K562 (cell line): Measurements from ENCODE around the gene SLC6A7. TPM values are rescaled to one million over a fixed set of nuclear protein-coding genes. Genes with fewer than 3 reads are reported as not detected.

Experiments used
- ATAC-seq: fragments of 200-7000 bp; cut with Tn5 transposase; 3 replicates; pipeline ENCODE4 v1.9.1; 2020; ENCODE audit warnings: moderate library complexity
- BruUV-seq: library from RNA; stranded (reverse); fragments of 400-500 nt; replicated peaks from 2 replicates; lab custom pipeline; 2021; lab: Mats Ljungman, UMichigan
- CTCF ChIA-PET: fragments of 300-600 bp; formaldehyde crosslinking; extraction: SDS; loops from one replicate; lab custom pipeline; 2021; ENCODE audit warnings: low intra/inter-chr PET ratio; lab: Yijun Ruan, JAX
- POLR2A ChIA-PET: fragments of 300-600, 350-650 bp; sonication (Branson Sonifier 250); formaldehyde crosslinking; extraction: SDS; loops from one replicate; lab custom pipeline; 2021; ENCODE audit warnings: antibody characterized with exemption, inconsistent platforms; lab: Yijun Ruan, JAX
- DNase-seq, 4 experiments: peaks; one replicate each; pipeline versions ENCODE4 v3.0.0 to v3.0.0-alpha.2; 2011 to 2018; ENCODE audit warnings: low spot score in 3 of 4, mixed read lengths in 3 of 4; ENCODE audit errors: extremely low read depth in 1 of 4
- FAIRE-seq: peaks from 2 replicates; lab custom pipeline; 2011; peaks lifted over from hg19 to GRCh38; lab: Jason Lieb, UNC
- H2AFZ ChIP-seq: 2 replicates; pipeline ENCODE4 v1.6.0; 2011; ENCODE audit warnings: low read depth, low read length, control low read depth, inconsistent platforms
- H3K27ac ChIP-seq: fragments of 200-600 bp; 3 replicates; pipeline ENCODE4 v1.8.0; 2011; ENCODE audit warnings: low read depth, mild to moderate bottlenecking, control low read depth, inconsistent platforms, low read length, moderate library complexity, mixed read lengths; ENCODE audit errors: extremely low read depth
- H3K27me3 ChIP-seq, 2 experiments: fragments of 300-600 bp in 1 of 2; 2 replicates in 1 of 2; 3 replicates in 1 of 2; pipeline versions ENCODE4 v1.6.0 to v1.8.0; 2011; ENCODE audit warnings: inconsistent platforms in 2 of 2, low read length in 2 of 2, mild to moderate bottlenecking in 1 of 2, mixed read lengths in 1 of 2, moderate library complexity in 1 of 2; ENCODE audit not compliant: control insufficient read depth in 2 of 2, insufficient read depth in 2 of 2
- H3K36me3 ChIP-seq: fragments of 300-600 bp; 3 replicates; pipeline ENCODE4 v1.8.0; 2011; ENCODE audit warnings: mild to moderate bottlenecking, low read length, inconsistent platforms; ENCODE audit not compliant: control insufficient read depth, insufficient read depth
- H3K4me1 ChIP-seq, 2 experiments: fragments of 200-600 bp in 1 of 2; replicated peaks in 1 of 2; 2 replicates in 1 of 2; 3 replicates in 1 of 2; pipeline versions ENCODE4 v1.5.1 to v1.8.0; 2011; ENCODE audit warnings: inconsistent platforms in 2 of 2, low read length in 2 of 2, mild to moderate bottlenecking in 1 of 2, mixed read lengths in 1 of 2, moderate library complexity in 1 of 2; ENCODE audit not compliant: control insufficient read depth in 2 of 2, insufficient read depth in 2 of 2
- H3K4me2 ChIP-seq: 2 replicates; pipeline ENCODE4 v1.6.1; 2011; ENCODE audit warnings: low read length, control low read depth, inconsistent platforms, mixed read lengths; ENCODE audit not compliant: insufficient read depth
- H3K4me3 ChIP-seq: fragments of 200-600 bp; sonication (generic), shearing (Covaris generic); 2 replicates; pipeline ENCODE4 v1.5.1; 2016; ENCODE audit warnings: control low read depth, inconsistent platforms
- H3K79me2 ChIP-seq: fragments of 200-600 bp; 3 replicates; pipeline ENCODE4 v1.8.0; 2011; ENCODE audit warnings: low read length, inconsistent platforms; ENCODE audit not compliant: control insufficient read depth, insufficient read depth
- H3K9ac ChIP-seq, 2 experiments: 2 replicates each; pipeline versions ENCODE4 v1.6.0 to v1.6.1; 2011; ENCODE audit warnings: low read depth in 2 of 2, low read length in 2 of 2, control low read depth in 1 of 2, inconsistent platforms in 1 of 2, mild to moderate bottlenecking in 1 of 2, mixed read lengths in 1 of 2; ENCODE audit not compliant: insufficient read depth in 1 of 2
- H3K9me1 ChIP-seq: one replicate; pipeline ENCODE4 v1.6.0; 2011; ENCODE audit warnings: inconsistent platforms, mild to moderate bottlenecking, low read length, moderate library complexity; ENCODE audit not compliant: control insufficient read depth, insufficient read depth
- H3K9me3 ChIP-seq: replicated peaks from 2 replicates; pipeline ENCODE4 v1.5.1; 2011; ENCODE audit warnings: low read depth, low read length, inconsistent platforms; ENCODE audit not compliant: control insufficient read depth, insufficient read depth
- H4K20me1 ChIP-seq: replicated peaks from 2 replicates; pipeline ENCODE4 v1.6.1; 2011; ENCODE audit warnings: low read length, inconsistent platforms, mixed read lengths; ENCODE audit not compliant: control insufficient read depth, insufficient read depth
- E2F3 ChIP-seq: fragments of 250-450 bp; sonication (Bioruptor Pico); IDR thresholded peaks from 2 replicates; pipeline ENCODE4 v1.4.0; 2020; ENCODE audit warnings: mild to moderate bottlenecking
- NRF1 ChIP-seq, 2 experiments: fragments of 450-650 bp; IDR thresholded peaks in 1 of 2; conservative IDR thresholded peaks in 1 of 2; 2 replicates each; pipeline ENCODE4 v1.6.1; 2014; ENCODE audit warnings: mild to moderate bottlenecking in 2 of 2
- WGBS: fragments of 100-300 bp; shearing (Covaris generic); methylation state at CpG from one replicate; pipeline ENCODE4 v1.1.6; 2016; ENCODE audit warnings: low coverage, mixed read lengths; ENCODE audit not compliant: insufficient coverage; ENCODE audit errors: missing lambda C conversion rate; 5-methylcytosine and 5-hydroxymethylcytosine counted together
- in situ Hi-C: fragments of 300-500 bp; cut with MboI; formaldehyde crosslinking; loops from 4 replicates; pipeline ENCODE4 v1.15.0; 2018; ENCODE audit warnings: inconsistent platforms, mixed read lengths
- intact Hi-C: fragments of 100-400 bp; cut with micrococcal nuclease; formaldehyde crosslinking; loops from 2 replicates; pipeline ENCODE4 v1.14.2; 2022
- polyA plus RNA-seq, 8 experiments: library from polyadenylated mRNA; depleted of rRNA in 4 of 8; stranded (reverse) in 5 of 8; unstranded in 3 of 8; fragments of >200 nt; fragmentation: Nextera tagmentation in 2 of 8; fragmentation: Illumina TruSeq in 1 of 8; extraction: Ambion mirVana in 2 of 8; extraction: Trizol in 1 of 8; gene quantifications; 2 replicates each; pipeline versions ENCODE4 v1.2.1 to v1.2.3, GENCODE V29; 2011 to 2014; ENCODE audit warnings: inconsistent platforms in 1 of 8, missing spikeins in 1 of 8
- total RNA-seq, 7 experiments: library from RNA; depleted of rRNA in 6 of 7; stranded (reverse); fragments of >200 nt in 6 of 7; fragmentation: Illumina TruSeq in 2 of 7; extraction: Trizol in 2 of 7; gene quantifications; 2 replicates each; pipeline versions ENCODE4 v1.2.1 to v1.2.3, GENCODE V29; 2011 to 2021; ENCODE audit warnings: low replicate concordance in 1 of 7
- TF ChIP-seq, protein P1 (sequence below): IDR thresholded peaks from 2 replicates; pipeline ENCODE4 v1.6.1; 2011; ENCODE audit warnings: borderline replicate concordance, low read depth, mild to moderate bottlenecking, moderate library complexity, low read length; ENCODE audit not compliant: insufficient read depth, poor library complexity, severe bottlenecking

The SLC6A7 gene
- total and polyA plus RNA-seq, 9 of the 15 experiments (the other 6 are each of a cell fraction or from before 2014, with no cell fraction given), result not detected

DNA sequence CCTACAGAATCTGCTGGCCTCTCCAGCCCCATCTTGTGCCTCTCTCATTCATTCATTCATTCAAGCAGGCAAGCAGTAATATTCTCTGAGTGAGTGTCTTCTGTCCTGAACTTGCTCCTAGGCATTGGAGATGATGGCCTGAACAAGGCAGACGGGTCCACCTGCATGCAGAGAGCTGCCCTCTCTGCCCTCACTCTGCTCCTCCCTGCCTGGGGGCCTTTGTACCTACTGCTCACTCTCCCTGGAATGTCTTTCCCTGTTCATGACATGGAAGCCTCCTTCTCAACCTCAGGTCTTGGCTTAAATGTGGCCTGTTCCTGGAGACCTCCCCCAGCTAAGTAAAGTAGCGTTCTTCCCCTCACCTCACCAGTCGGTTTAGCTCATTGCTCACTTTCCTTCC is 16.7 kb upstream of the SLC6A7 start:
- H3K9ac ChIP-seq, result no peak overlapping the region
- no peak for FAIRE-seq
- WGBS, result 4% methylated on average over 3 of the region's 3 CpGs
- ATAC-seq, result no peak
- H3K79me2 ChIP-seq, result no peaks in the 10 kb centered on the region
- DNase-seq, result no peak
- H3K4me3 ChIP-seq, result no peak overlapping the region
- no peaks in the 10 kb centered on the region for H3K9me1 ChIP-seq
- H4K20me1 ChIP-seq, result peaks cover 3% of the 10 kb centered on the region; the same call in 1 of the 2 replicates
- H3K4me2 ChIP-seq, result no peak overlapping the region
- ChIA-PET CTCF (no interaction called here), POLR2A (interaction anchor here (1.2 kb wide), 1 partner anchor 9 kb away, joined by 5 read pairs; no protein-coding TSS in a partner anchor)
- H3K36me3 ChIP-seq, result no peaks in the 10 kb centered on the region
- intact Hi-C loops, result no loop called here
- no peaks in the 10 kb centered on the region for H3K9me3 ChIP-seq
- no peak for TF ChIP-seq NRF1 (conservative IDR thresholded peaks at IDR 0.05 in 1 of 2, IDR thresholded peaks at IDR 0.05 in 1 of 2)
- TF ChIP-seq, protein P1, sequence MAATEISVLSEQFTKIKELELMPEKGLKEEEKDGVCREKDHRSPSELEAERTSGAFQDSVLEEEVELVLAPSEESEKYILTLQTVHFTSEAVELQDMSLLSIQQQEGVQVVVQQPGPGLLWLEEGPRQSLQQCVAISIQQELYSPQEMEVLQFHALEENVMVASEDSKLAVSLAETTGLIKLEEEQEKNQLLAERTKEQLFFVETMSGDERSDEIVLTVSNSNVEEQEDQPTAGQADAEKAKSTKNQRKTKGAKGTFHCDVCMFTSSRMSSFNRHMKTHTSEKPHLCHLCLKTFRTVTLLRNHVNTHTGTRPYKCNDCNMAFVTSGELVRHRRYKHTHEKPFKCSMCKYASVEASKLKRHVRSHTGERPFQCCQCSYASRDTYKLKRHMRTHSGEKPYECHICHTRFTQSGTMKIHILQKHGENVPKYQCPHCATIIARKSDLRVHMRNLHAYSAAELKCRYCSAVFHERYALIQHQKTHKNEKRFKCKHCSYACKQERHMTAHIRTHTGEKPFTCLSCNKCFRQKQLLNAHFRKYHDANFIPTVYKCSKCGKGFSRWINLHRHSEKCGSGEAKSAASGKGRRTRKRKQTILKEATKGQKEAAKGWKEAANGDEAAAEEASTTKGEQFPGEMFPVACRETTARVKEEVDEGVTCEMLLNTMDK, result no peak
- TF ChIP-seq E2F3 (CRISPR knock-in tag), result no peak
- peaks cover 26 to 66% of the 10 kb centered on the region in 2 experiments for H3K27me3 ChIP-seq
- BruUV-seq, result no TSS peak
- peaks cover 0 to 2% of the 10 kb centered on the region in 2 experiments; a peak in 2 of 5 replicates for H3K4me1 ChIP-seq
- in situ Hi-C loops, result no loop called here
- H2AFZ ChIP-seq, result no peak overlapping the region
- H3K27ac ChIP-seq, result no peak overlapping the region
